WTC11 (cell line): ENCODE results near the gene SEMA3D.

Source experiments
- AFF4 ChIP-seq: sonication (generic); formaldehyde crosslinking; IDR thresholded peaks from 2 replicates; pipeline ENCODE4 v1.8.1; 2023; ENCODE audit warnings: mild to moderate bottlenecking, missing genetic modification reagents, borderline replicate concordance
- ATF3 ChIP-seq: sonication (generic); formaldehyde crosslinking; conservative IDR thresholded peaks from 2 replicates; pipeline ENCODE4 v1.8.1; 2022; ENCODE audit warnings: mild to moderate bottlenecking, missing genetic modification reagents
- CTCF ChIP-seq: fragments of 200-600 bp; IDR thresholded peaks from 2 replicates; pipeline ENCODE4 v1.8.0; 2022; ENCODE audit warnings: antibody characterized with exemption
- FOXJ3 ChIP-seq: sonication (generic); formaldehyde crosslinking; IDR thresholded peaks from 2 replicates; pipeline ENCODE4 v1.9.0; 2021; ENCODE audit warnings: missing genetic modification reagents, mild to moderate bottlenecking, borderline replicate concordance
- GABPB1 ChIP-seq: sonication (generic); formaldehyde crosslinking; IDR thresholded peaks from 2 replicates; pipeline ENCODE4 v1.8.1; 2023; ENCODE audit warnings: mild to moderate bottlenecking, missing genetic modification reagents
- JAZF1 ChIP-seq: fragments of 250-450 bp; sonication (Bioruptor Pico); IDR thresholded peaks from 2 replicates; pipeline ENCODE4 v1.9.0; 2021; ENCODE audit warnings: moderate library complexity, mild to moderate bottlenecking, inconsistent platforms
- NFATC4 ChIP-seq: fragments of 250-450 bp; sonication (Bioruptor Pico); IDR thresholded peaks from 2 replicates; pipeline ENCODE4 v1.9.0; 2021; ENCODE audit warnings: mild to moderate bottlenecking
- NR2C2 ChIP-seq: sonication (generic); formaldehyde crosslinking; IDR thresholded peaks from 2 replicates; pipeline ENCODE4 v1.8.0; 2022; ENCODE audit warnings: mild to moderate bottlenecking, missing genetic modification reagents
- SMAD4 ChIP-seq: sonication (generic); formaldehyde crosslinking; IDR thresholded peaks from 2 replicates; pipeline ENCODE4 v1.8.0; 2022; ENCODE audit warnings: mild to moderate bottlenecking, missing genetic modification reagents
- SP1 ChIP-seq: sonication (generic); formaldehyde crosslinking; conservative IDR thresholded peaks from 2 replicates; pipeline ENCODE4 v1.8.1; 2022; ENCODE audit warnings: missing genetic modification reagents
- USF2 ChIP-seq: sonication (generic); formaldehyde crosslinking; IDR thresholded peaks from 2 replicates; pipeline ENCODE4 v1.8.1; 2023; ENCODE audit warnings: mild to moderate bottlenecking, missing genetic modification reagents, moderate library complexity
- ZNF416 ChIP-seq: fragments of 250-450 bp; sonication (Bioruptor Pico); IDR thresholded peaks from 2 replicates; pipeline ENCODE4 v1.9.0; 2021; ENCODE audit warnings: mild to moderate bottlenecking, inconsistent platforms
- ZNF512 ChIP-seq: sonication (generic); formaldehyde crosslinking; IDR thresholded peaks from 2 replicates; pipeline ENCODE4 v1.8.1; 2022; ENCODE audit warnings: missing genetic modification reagents, borderline replicate concordance
- ZSCAN18 ChIP-seq: fragments of 250-450 bp; sonication (Bioruptor Pico); IDR thresholded peaks from 2 replicates; pipeline ENCODE4 v2.1.2; 2022; ENCODE audit warnings: mild to moderate bottlenecking, moderate library complexity

- TF ChIP-seq USF2 (CRISPR knock-in tag) (no peak), CTCF (no peak), JAZF1 (CRISPR knock-in tag) (no peak), GABPB1 (CRISPR knock-in tag) (no peak), NR2C2 (no peak), ZNF512 (CRISPR knock-in tag) (no peak), SP1 (CRISPR knock-in tag) (no peak), NFATC4 (CRISPR knock-in tag) (no peak), ATF3 (CRISPR knock-in tag) (no peak), ZSCAN18 (CRISPR knock-in tag) (no peak), AFF4 (no peak), ZNF416 (CRISPR knock-in tag) (no peak), FOXJ3 (CRISPR knock-in tag) (no peak), SMAD4 (CRISPR knock-in tag) (no peak)
Observed at GRCh38 chr7:85095806-85096205, 91.0 kb downstream of the SEMA3D start.
